Activated CD4-positive, alpha-beta memory T cell treated with anti-CD3 and anti-CD28 coated beads for 36 hours (primary cell): ENCODE results near the gene STPG1. TPM values are rescaled to one million over a fixed set of nuclear protein-coding genes. Genes with fewer than 3 reads are reported as not detected.
A peak's percentile ranks its signal among the peaks of the same experiment; 100 is the strongest.

Experiments used
- CTCF ChIA-PET: fragments of 350-600 bp; sonication (Branson Sonifier 250); formaldehyde crosslinking; loops from one replicate; lab custom pipeline; 2021; ENCODE audit warnings: antibody characterized with exemption, inconsistent platforms; lab: Charles Lee
- POLR2A ChIA-PET: fragments of 350-600 bp; sonication (Branson Sonifier 250); formaldehyde crosslinking; loops from one replicate; lab custom pipeline; 2021; ENCODE audit warnings: antibody characterized with exemption; lab: Charles Lee
- DNase-seq: peaks from one replicate; pipeline ENCODE4 v3.0.0-alpha.2; 2020
- H3K27ac Mint-ChIP-seq: one replicate; pipeline ENCODE4 v1.8.0; 2021; ENCODE audit warnings: mixed read lengths
- H3K27me3 Mint-ChIP-seq: one replicate; pipeline ENCODE4 v1.8.0; 2021; ENCODE audit warnings: mixed read lengths
- H3K36me3 Mint-ChIP-seq: one replicate; pipeline ENCODE4 v1.8.0; 2021; ENCODE audit warnings: mixed read lengths
- H3K4me1 Mint-ChIP-seq: one replicate; pipeline ENCODE4 v1.8.0; 2021; ENCODE audit warnings: low read depth, mixed read lengths
- H3K4me3 Mint-ChIP-seq: one replicate; pipeline ENCODE4 v1.8.0; 2021; ENCODE audit warnings: mild to moderate bottlenecking, mixed read lengths
- H3K9me3 Mint-ChIP-seq: one replicate; pipeline ENCODE4 v1.8.0; 2021; ENCODE audit warnings: mixed read lengths
- intact Hi-C: fragments of 100-400 bp; cut with micrococcal nuclease; formaldehyde crosslinking; loops from one replicate; pipeline ENCODE4 v1.15.1; 2023
- total RNA-seq, 2 experiments: library from RNA; stranded (reverse); gene quantifications; one replicate each; pipeline ENCODE4 v1.2.3, GENCODE V29; 2021

Gene STPG1
- total RNA-seq, 2 experiments from 2014 or later = 7.5 to 8.3 TPM

GRCh38 chr1:24391882-24392603, 21.5 kb downstream of the STPG1 start:
- Mint-ChIP-seq H3K4me1 (peaks cover 27% of the 10 kb centered on the region), H3K36me3 (peaks cover 7% of the 10 kb centered on the region), H3K27ac (peak overlapping the region; percentile 82), H3K27me3 (no peaks in the 10 kb centered on the region), H3K4me3 (peak overlapping the region; percentile 68), H3K9me3 (no peaks in the 10 kb centered on the region)
- peak; percentile 79 for DNase-seq
- ChIA-PET CTCF (interaction anchor here (0.7 to 6.7 kb wide), 72 partner anchors 9 to 401 kb away, joined by 3 to 618 read pairs (median 6); partner anchors contain the start of genes CLIC4, IFNLR1, MYOM3 and NIPAL3), POLR2A (interaction anchor here (0.6 to 3.1 kb wide), 5 partner anchors 12 to 202 kb away, joined by 3 to 17 read pairs (median 3); no protein-coding TSS in a partner anchor)
- intact Hi-C loops = loop anchor here (1.0 to 2.0 kb wide), 5 partner anchors 69 to 321 kb away; no protein-coding TSS in a partner anchor

GRCh38 chr1:24390924-24391782, 22.4 kb downstream of the STPG1 start:
- intact Hi-C loops = loop anchor here (1.0 kb wide), 2 partner anchors 241 to 320 kb away; no protein-coding TSS in a partner anchor
- POLR2A ChIA-PET = interaction anchor here (0.6 to 3.1 kb wide), 5 partner anchors 21 to 201 kb away, joined by 3 to 17 read pairs (median 5); no protein-coding TSS in a partner anchor
- Mint-ChIP-seq H3K27ac (peak overlapping the region; percentile 82), H3K4me1 (peaks cover 32% of the 10 kb centered on the region), H3K4me3 (peak overlapping the region; percentile 68), H3K36me3 (peaks cover 7% of the 10 kb centered on the region), H3K27me3 (no peaks in the 10 kb centered on the region), H3K9me3 (no peaks in the 10 kb centered on the region)
- DNase-seq = peak; percentile 80
- CTCF ChIA-PET = interaction anchor here (0.7 to 6.7 kb wide), 73 partner anchors 9 to 400 kb away, joined by 3 to 618 read pairs (median 5); partner anchors contain the start of genes CLIC4, IFNLR1, NIPAL3 and RCAN3

- H3K27me3 Mint-ChIP-seq = no peaks in the 10 kb centered on the region
- no peak overlapping the region for H3K4me3 Mint-ChIP-seq
- H3K9me3 Mint-ChIP-seq = no peaks in the 10 kb centered on the region
- intact Hi-C loops = no loop called here
- no peak overlapping the region for H3K27ac Mint-ChIP-seq
- peaks cover 7% of the 10 kb centered on the region for H3K36me3 Mint-ChIP-seq
- POLR2A ChIA-PET = no interaction called here
- DNase-seq = no peak
- CTCF ChIA-PET = interaction anchor here (10.2 kb wide), 1 partner anchor 190 kb away, joined by 193 read pairs; no protein-coding TSS in a partner anchor
- H3K4me1 Mint-ChIP-seq = peaks cover 49% of the 10 kb centered on the region
Observed at GRCh38 chr1:24389231-24389678, 24.3 kb downstream of the STPG1 start.

- H3K27me3 Mint-ChIP-seq = no peaks in the 10 kb centered on the region
- H3K4me1 Mint-ChIP-seq = peaks cover 49% of the 10 kb centered on the region
- DNase-seq = no peak
- intact Hi-C loops = no loop called here
- no peaks in the 10 kb centered on the region for H3K9me3 Mint-ChIP-seq
- CTCF ChIA-PET = interaction anchor here (10.2 kb wide), 1 partner anchor 189 kb away, joined by 193 read pairs; no protein-coding TSS in a partner anchor
- POLR2A ChIA-PET = no interaction called here
- H3K27ac Mint-ChIP-seq = no peak overlapping the region
- peaks cover 7% of the 10 kb centered on the region for H3K36me3 Mint-ChIP-seq
- no peak overlapping the region for H3K4me3 Mint-ChIP-seq
Observed at GRCh38 chr1:24388331-24388885, 25.2 kb downstream of the STPG1 start.

GRCh38 chr1:24387636-24388175, 25.9 kb downstream of the STPG1 start:
- peaks cover 7% of the 10 kb centered on the region for H3K36me3 Mint-ChIP-seq
- intact Hi-C loops = no loop called here
- ChIA-PET CTCF (interaction anchor here (2.7 to 10.2 kb wide), 2 partner anchors 189 to 238 kb away, joined by 10 to 193 read pairs; no protein-coding TSS in a partner anchor), POLR2A (interaction anchor here (0.9 kb wide), 1 partner anchor 25 kb away, joined by 3 read pairs; the partner anchor contains the start of gene STPG1)
- peaks cover 42% of the 10 kb centered on the region for H3K4me1 Mint-ChIP-seq
- no peak overlapping the region for H3K27ac Mint-ChIP-seq
- no peak for DNase-seq
- no peak overlapping the region for H3K4me3 Mint-ChIP-seq
- H3K9me3 Mint-ChIP-seq = no peaks in the 10 kb centered on the region
- no peaks in the 10 kb centered on the region for H3K27me3 Mint-ChIP-seq

- Mint-ChIP-seq H3K4me3 (no peak overlapping the region), H3K4me1 (peaks cover 34% of the 10 kb centered on the region), H3K36me3 (peaks cover 7% of the 10 kb centered on the region), H3K27ac (no peak overlapping the region), H3K9me3 (no peaks in the 10 kb centered on the region), H3K27me3 (no peaks in the 10 kb centered on the region)
- intact Hi-C loops = no loop called here
- no peak for DNase-seq
- ChIA-PET POLR2A (interaction anchor here (0.9 to 1.3 kb wide), 2 partner anchors 26 to 65 kb away, joined by 3 read pairs; partner anchors contain the start of gene STPG1), CTCF (interaction anchor here (2.7 to 10.2 kb wide), 2 partner anchors 188 to 237 kb away, joined by 10 to 193 read pairs; no protein-coding TSS in a partner anchor)
Observed at GRCh38 chr1:24386931-24387330, 26.7 kb downstream of the STPG1 start.

GRCh38 chr1:24386241-24386640, 27.3 kb downstream of the STPG1 start:
- no peak overlapping the region for H3K27ac Mint-ChIP-seq
- intact Hi-C loops = no loop called here
- DNase-seq = no peak
- CTCF ChIA-PET = interaction anchor here (0.8 to 10.2 kb wide), 9 partner anchors 8 to 236 kb away, joined by 3 to 193 read pairs (median 10); partner anchors contain the start of genes NIPAL3 and STPG1
- H3K4me1 Mint-ChIP-seq = peaks cover 27% of the 10 kb centered on the region
- H3K9me3 Mint-ChIP-seq = no peaks in the 10 kb centered on the region
- no peaks in the 10 kb centered on the region for H3K27me3 Mint-ChIP-seq
- POLR2A ChIA-PET = interaction anchor here (1.3 to 2.0 kb wide), 2 partner anchors 64 to 196 kb away, joined by 3 to 4 read pairs; no protein-coding TSS in a partner anchor
- H3K4me3 Mint-ChIP-seq = no peak overlapping the region
- peaks cover 7% of the 10 kb centered on the region for H3K36me3 Mint-ChIP-seq

- intact Hi-C loops = loop anchor here (2.0 kb wide), 2 partner anchors 21 to 65 kb away; no protein-coding TSS in a partner anchor
- H3K4me1 Mint-ChIP-seq = peaks cover 26% of the 10 kb centered on the region
- POLR2A ChIA-PET = interaction anchor here (0.5 to 2.0 kb wide), 2 partner anchors 193 to 195 kb away, joined by 3 to 4 read pairs; no protein-coding TSS in a partner anchor
- peak; percentile 64 for DNase-seq
- peak overlapping the region; percentile 7 for H3K27ac Mint-ChIP-seq
- no peaks in the 10 kb centered on the region for H3K27me3 Mint-ChIP-seq
- CTCF ChIA-PET = interaction anchor here (0.6 to 10.2 kb wide), 13 partner anchors 9 to 235 kb away, joined by 3 to 193 read pairs (median 5); partner anchors contain the start of genes NIPAL3 and STPG1
- no peak overlapping the region for H3K4me3 Mint-ChIP-seq
- H3K36me3 Mint-ChIP-seq = peaks cover 7% of the 10 kb centered on the region
- H3K9me3 Mint-ChIP-seq = no peaks in the 10 kb centered on the region
Observed at GRCh38 chr1:24385160-24385940, 28.2 kb downstream of the STPG1 start.

- ChIA-PET POLR2A (interaction anchor here (0.5 to 2.0 kb wide), 4 partner anchors 33 to 195 kb away, joined by 3 to 4 read pairs (median 4); no protein-coding TSS in a partner anchor), CTCF (interaction anchor here (0.7 to 10.2 kb wide), 16 partner anchors 10 to 234 kb away, joined by 3 to 193 read pairs (median 5); partner anchors contain the start of genes IFNLR1, NIPAL3 and STPG1)
- Mint-ChIP-seq H3K4me1 (peaks cover 26% of the 10 kb centered on the region), H3K27me3 (no peaks in the 10 kb centered on the region), H3K4me3 (no peak overlapping the region), H3K36me3 (peaks cover 5% of the 10 kb centered on the region), H3K9me3 (no peaks in the 10 kb centered on the region), H3K27ac (peak overlapping the region; percentile 68)
- DNase-seq = peak; percentile 78
- intact Hi-C loops = loop anchor here (1.0 to 2.0 kb wide), 3 partner anchors 20 to 64 kb away; no protein-coding TSS in a partner anchor
Observed at GRCh38 chr1:24384251-24385090, 29.1 kb downstream of the STPG1 start.
